Activated T-cell treated with anti-CD3 and anti-CD28 coated beads, Interleukin-2, amount 50 U/mL, for 72 hours (primary cell): ENCODE data around the gene SP4. TPM values are rescaled to one million over a fixed set of nuclear protein-coding genes. Genes with fewer than 3 reads are reported as not detected.

ENCODE experiments used
- ATAC-seq, 2 donors: fragments of 150-1000 bp; cut with Tn5 transposase; replicated peaks in 1 of 2; 2 replicates each; pipeline ENCODE4 v1.10.0; 2021; ENCODE audit warnings: moderate library complexity in 2 of 2, mild to moderate bottlenecking in 1 of 2
- DNase-seq, 2 donors: peaks; one replicate each; pipeline ENCODE4 v3.0.0; 2021 to 2022; ENCODE audit warnings: mixed read lengths in 1 of 2
- H3K27ac Mint-ChIP-seq: one replicate; pipeline ENCODE4 v1.8.0; 2022; ENCODE audit warnings: mild to moderate bottlenecking, moderate library complexity, mixed read lengths
- H3K27me3 Mint-ChIP-seq: one replicate; pipeline ENCODE4 v1.8.0; 2022; ENCODE audit warnings: low read depth, mixed read lengths
- H3K36me3 Mint-ChIP-seq, 2 donors: one replicate each; pipeline ENCODE4 v1.8.0; 2022; ENCODE audit warnings: mixed read lengths in 2 of 2, mild to moderate bottlenecking in 1 of 2; ENCODE audit not compliant: insufficient read depth in 2 of 2
- H3K4me1 Mint-ChIP-seq: one replicate; pipeline ENCODE4 v1.8.0; 2022; ENCODE audit warnings: low read depth, mixed read lengths
- H3K4me3 Mint-ChIP-seq, 2 donors: one replicate each; pipeline ENCODE4 v1.8.0; 2022; ENCODE audit warnings: mild to moderate bottlenecking in 2 of 2, mixed read lengths in 2 of 2, moderate library complexity in 2 of 2
- H3K9me3 Mint-ChIP-seq, 2 donors: one replicate each; pipeline ENCODE4 v1.8.0; 2022; ENCODE audit warnings: mixed read lengths in 2 of 2
- total RNA-seq, 2 donors: library from RNA; stranded (reverse); gene quantifications; one replicate each; pipeline ENCODE4 v1.2.3, GENCODE V29; 2022

SP4 gene
- total RNA-seq, 2 donors from 2014 or later: 21.5 to 23.7 TPM

DNA sequence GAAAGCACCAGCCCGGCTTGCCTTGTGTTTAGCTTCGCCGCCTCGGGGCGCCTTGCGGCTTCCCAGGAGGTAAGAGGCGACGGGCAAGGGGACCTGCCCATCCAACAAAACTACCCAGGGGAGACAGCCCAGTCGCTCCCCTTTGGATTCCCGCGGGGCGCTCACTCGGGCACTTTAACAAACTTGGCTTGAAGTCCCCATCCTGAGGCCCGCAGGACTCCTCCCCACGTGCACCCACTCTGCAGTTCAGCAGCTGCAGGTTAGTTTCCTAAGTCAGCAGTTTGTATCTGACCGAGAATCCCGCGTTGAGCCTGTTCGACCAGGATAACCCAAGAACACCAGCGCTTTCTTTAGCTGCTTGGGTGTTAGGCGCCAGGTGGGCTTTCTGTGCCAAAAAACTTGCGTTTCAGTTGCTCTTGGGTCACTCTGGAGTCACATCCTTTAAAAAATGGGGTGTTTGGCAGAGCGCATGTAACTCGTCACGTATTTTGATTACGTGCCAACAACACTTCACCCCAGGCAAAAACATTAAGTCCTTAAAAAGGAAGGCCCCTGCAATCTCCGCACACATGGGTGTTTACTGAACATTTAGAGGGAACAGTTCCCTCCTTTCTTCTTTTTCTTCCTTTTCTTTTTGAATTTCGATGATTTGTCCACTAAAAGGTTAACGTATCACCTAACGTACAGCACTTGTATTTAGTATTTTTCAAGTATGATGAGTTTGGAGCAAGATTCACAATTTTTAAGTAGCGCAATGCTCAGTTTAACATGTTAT is 115.8 kb downstream of the SP4 start:
- Mint-ChIP-seq H3K4me3 (peak overlapping the region; percentile 83 to 87), H3K27me3 (peaks cover 66% of the 10 kb centered on the region), H3K36me3 (no peaks in the 10 kb centered on the region), H3K27ac (no peak overlapping the region), H3K9me3 (no peaks in the 10 kb centered on the region), H3K4me1 (peaks cover 15% of the 10 kb centered on the region)
- ATAC-seq: peak; percentile 17 to 49
- no peak for DNase-seq

GRCh38 chr7:21544303-21544656 is 116.4 kb downstream of the SP4 start:
- H3K27me3 Mint-ChIP-seq: peaks cover 66% of the 10 kb centered on the region
- H3K4me3 Mint-ChIP-seq: peak overlapping the region; percentile 83 to 87
- no peaks in the 10 kb centered on the region for H3K36me3 Mint-ChIP-seq
- DNase-seq (no peak), ATAC-seq (no peak)
- no peak overlapping the region for H3K27ac Mint-ChIP-seq
- H3K4me1 Mint-ChIP-seq: peaks cover 11% of the 10 kb centered on the region
- H3K9me3 Mint-ChIP-seq: no peaks in the 10 kb centered on the region

DNA sequence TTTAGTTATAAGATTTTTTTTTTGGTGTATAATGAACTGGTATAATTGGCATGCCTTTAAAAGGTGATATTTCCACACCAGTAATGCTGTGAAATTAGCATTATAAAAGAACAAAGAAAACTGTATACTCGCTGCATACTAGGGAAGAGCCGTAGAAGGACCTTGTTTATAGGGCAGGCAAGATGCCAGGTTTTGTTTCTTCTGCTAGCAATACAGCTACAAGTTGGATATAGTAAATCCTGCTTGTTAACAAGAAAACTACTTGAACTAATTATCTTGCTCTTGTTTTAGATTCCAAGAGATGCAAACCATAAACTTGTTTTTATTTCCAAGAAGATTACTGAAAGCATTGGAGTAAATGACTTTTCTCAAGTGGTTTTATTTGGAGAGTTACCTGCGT is 116.8 kb downstream of the SP4 start:
- no peak overlapping the region for H3K27ac Mint-ChIP-seq
- DNase-seq: no peak
- peaks cover 11% of the 10 kb centered on the region for H3K4me1 Mint-ChIP-seq
- H3K4me3 Mint-ChIP-seq: no peak overlapping the region
- no peaks in the 10 kb centered on the region for H3K9me3 Mint-ChIP-seq
- no peaks in the 10 kb centered on the region for H3K36me3 Mint-ChIP-seq
- H3K27me3 Mint-ChIP-seq: peaks cover 66% of the 10 kb centered on the region
- ATAC-seq: no peak

DNA sequence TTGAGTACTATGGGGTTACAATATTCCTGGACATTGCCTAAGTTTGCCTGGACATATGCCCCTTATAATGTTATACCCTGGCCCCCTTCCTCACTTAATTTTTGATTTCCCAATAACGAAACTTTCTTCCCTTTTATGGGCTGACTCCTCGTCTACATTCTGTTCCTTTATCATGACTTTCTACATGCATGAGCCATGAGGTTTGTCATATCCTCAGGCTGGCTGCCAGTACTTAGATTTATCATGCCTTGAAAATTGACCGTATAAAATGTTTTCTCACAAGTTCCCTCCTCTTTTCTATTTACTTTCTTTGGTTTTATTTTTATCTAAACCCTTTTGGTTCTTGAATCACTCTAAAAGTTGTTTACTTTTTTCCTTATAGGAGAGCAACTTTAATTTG is 119.6 kb downstream of the SP4 start:
- Mint-ChIP-seq H3K4me1 (peaks cover 11% of the 10 kb centered on the region), H3K9me3 (no peaks in the 10 kb centered on the region), H3K27me3 (peaks cover 41% of the 10 kb centered on the region), H3K27ac (no peak overlapping the region), H3K4me3 (no peak overlapping the region), H3K36me3 (no peaks in the 10 kb centered on the region)
- DNase-seq (no peak), ATAC-seq (no peak)

GRCh38 chr7:21548491-21548890 is 120.6 kb downstream of the SP4 start:
- DNase-seq (no peak), ATAC-seq (no peak)
- Mint-ChIP-seq H3K4me3 (no peak overlapping the region), H3K27me3 (peaks cover 36% of the 10 kb centered on the region), H3K27ac (no peak overlapping the region), H3K36me3 (no peaks in the 10 kb centered on the region), H3K9me3 (no peaks in the 10 kb centered on the region), H3K4me1 (peaks cover 8% of the 10 kb centered on the region)

DNA sequence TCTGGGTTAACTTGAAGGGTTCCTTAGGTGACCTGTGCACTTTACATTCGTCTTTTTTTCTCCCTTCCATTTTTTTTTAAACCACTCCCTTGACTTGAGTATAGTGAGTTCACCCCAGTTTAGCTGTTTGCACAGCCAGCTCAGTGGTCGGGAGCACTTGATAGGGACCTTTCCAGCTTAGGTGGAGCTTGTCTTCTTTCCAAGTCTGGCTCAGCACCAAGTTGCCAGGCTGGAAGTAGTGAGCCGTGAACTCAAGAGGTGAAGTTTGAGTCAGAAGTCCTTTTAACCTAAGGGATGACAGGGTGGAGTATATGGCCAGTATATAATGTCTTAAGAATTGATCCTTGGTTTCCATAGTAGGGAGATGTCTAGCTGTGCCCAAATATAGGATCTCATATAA is 122.2 kb downstream of the SP4 start:
- Mint-ChIP-seq H3K4me1 (no peaks in the 10 kb centered on the region), H3K27ac (no peak overlapping the region), H3K36me3 (no peaks in the 10 kb centered on the region), H3K9me3 (no peaks in the 10 kb centered on the region), H3K27me3 (peaks cover 24% of the 10 kb centered on the region), H3K4me3 (no peak overlapping the region)
- DNase-seq: no peak
- no peak for ATAC-seq

DNA sequence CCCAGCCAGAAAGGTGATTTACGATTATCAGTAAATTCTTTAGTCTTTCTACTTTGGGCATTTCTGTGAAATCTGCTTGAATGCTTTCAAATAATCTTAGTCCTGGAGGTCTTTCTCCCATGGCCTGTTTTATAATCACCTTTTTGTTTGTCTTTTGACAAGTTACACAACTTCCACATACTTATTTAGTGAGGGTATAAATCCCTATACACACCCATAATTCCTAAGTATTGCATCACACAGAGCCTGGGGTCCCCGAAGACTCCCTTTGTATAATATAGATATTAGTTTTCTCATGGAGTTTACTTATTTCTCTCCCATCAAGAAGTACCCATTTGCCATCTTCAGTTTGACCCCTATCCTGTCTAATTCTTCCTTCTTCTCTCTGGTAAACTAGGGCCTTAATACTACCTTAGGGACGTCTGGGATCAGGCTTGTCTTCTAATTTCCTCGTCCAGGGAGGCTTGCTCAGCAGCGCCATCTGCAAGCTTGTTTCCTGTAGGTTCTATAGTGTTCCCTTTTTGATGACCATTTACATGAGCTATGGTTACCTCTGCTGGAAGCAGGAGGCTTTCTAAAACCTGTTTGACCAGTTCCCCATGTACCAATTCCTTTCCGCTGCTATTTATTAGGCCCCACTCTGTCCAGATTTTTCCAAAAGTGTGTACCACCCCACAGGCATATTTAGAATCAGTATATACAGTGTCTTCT is 123.1 kb downstream of the SP4 start:
- Mint-ChIP-seq H3K27ac (no peak overlapping the region), H3K36me3 (no peaks in the 10 kb centered on the region), H3K9me3 (no peaks in the 10 kb centered on the region), H3K4me1 (no peaks in the 10 kb centered on the region), H3K27me3 (peaks cover 15% of the 10 kb centered on the region), H3K4me3 (no peak overlapping the region)
- DNase-seq (no peak), ATAC-seq (no peak)

DNA sequence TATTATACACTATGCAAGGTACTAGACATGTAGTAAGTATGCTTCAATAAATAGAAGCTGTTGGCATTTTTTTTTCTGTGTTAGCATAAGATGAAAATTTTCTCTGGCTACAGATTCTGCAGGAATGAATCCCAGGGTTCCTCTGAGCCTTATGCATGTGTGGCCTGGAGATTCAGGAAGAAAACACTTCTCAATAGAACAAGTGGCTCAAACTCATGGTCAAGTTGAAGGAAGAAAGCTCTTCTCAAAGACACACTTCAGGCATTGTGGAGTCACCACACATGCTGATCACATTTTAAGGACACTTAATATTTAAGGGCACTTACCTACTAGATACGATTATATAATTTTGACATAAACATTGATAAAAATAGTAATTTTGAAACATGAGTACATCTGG is 134.5 kb downstream of the SP4 start:
- DNase-seq: no peak
- Mint-ChIP-seq H3K27me3 (no peaks in the 10 kb centered on the region), H3K36me3 (no peaks in the 10 kb centered on the region), H3K4me3 (no peak overlapping the region), H3K27ac (no peak overlapping the region), H3K4me1 (no peaks in the 10 kb centered on the region), H3K9me3 (no peaks in the 10 kb centered on the region)
- ATAC-seq: no peak

Other genes with a start within 250 kb of the SP4 start
- under 1 TPM in 1 of 2 donors, not detected in 1; 0.70 TPM for gene DNAH11, start 115.0 kb downstream of the SP4 start, total RNA-seq